Gastroesophageal sphincter (tissue), 4 donors: ENCODE data around the gene GOLPH3. TPM values are rescaled to one million over a fixed set of nuclear protein-coding genes. Genes with fewer than 3 reads are reported as not detected.

Experiments used
- ATAC-seq: fragments of 150-250 bp; one replicate; pipeline ENCODE4 v1.9.1; 2016; ENCODE audit warnings: mild to moderate bottlenecking, moderate library complexity
- H3K27ac ChIP-seq, 4 donors: fragments of 200-600 bp; sonication (generic) in 3 of 4; 1 replicate in 3 of 4; 2 replicates in 1 of 4; pipeline ENCODE4 v1.5.1; 2016 to 2019
- H3K27me3 ChIP-seq: fragments of 200-600 bp; sonication (generic); one replicate; pipeline ENCODE4 v1.5.1; 2019
- H3K36me3 ChIP-seq, 2 donors: fragments of 200-600 bp; sonication (generic); one replicate each; pipeline ENCODE4 v1.5.1; 2019; ENCODE audit warnings: control low read depth in 1 of 2
- H3K4me1 ChIP-seq, 3 donors: fragments of 200-600 bp; sonication (generic); 1 replicate in 2 of 3; 2 replicates in 1 of 3; pipeline ENCODE4 v1.5.1; 2016 to 2019; ENCODE audit warnings: control low read depth in 2 of 3
- H3K4me3 ChIP-seq, 2 donors: fragments of 200-600 bp; sonication (generic); one replicate each; pipeline ENCODE4 v1.5.1; 2019; ENCODE audit warnings: mild to moderate bottlenecking in 1 of 2, moderate library complexity in 1 of 2
- H3K9me3 ChIP-seq, 3 donors: fragments of 200-600 bp; sonication (generic); one replicate each; pipeline ENCODE4 v1.5.1; 2017 to 2019; ENCODE audit warnings: control low read depth in 2 of 3
- CTCF ChIP-seq, 4 experiments: fragments of 200-600 bp in 2 of 4; fragments of 450-650 bp in 2 of 4; sonication (generic) in 1 of 4; IDR thresholded peaks; one replicate each; pipeline ENCODE4 v1.5.1; 2017 to 2019; ENCODE audit warnings: antibody characterized with exemption in 4 of 4, mild to moderate bottlenecking in 2 of 4, moderate library complexity in 2 of 4
- EP300 ChIP-seq: sonication (generic); formaldehyde crosslinking; IDR thresholded peaks from one replicate; pipeline ENCODE4 v1.6.1; 2017; ENCODE audit warnings: antibody characterized with exemption, mild to moderate bottlenecking
- POLR2A ChIP-seq, 2 donors: fragments of 450-650 bp; IDR thresholded peaks; one replicate each; pipeline ENCODE4 v1.6.1; 2017; ENCODE audit warnings: antibody characterized with exemption in 2 of 2, mild to moderate bottlenecking in 2 of 2, moderate library complexity in 1 of 2
- POLR2AphosphoS5 ChIP-seq: sonication (generic); formaldehyde crosslinking; IDR thresholded peaks from one replicate; pipeline ENCODE4 v1.6.1; 2017; ENCODE audit warnings: antibody characterized with exemption
- WGBS, 2 donors: methylation state at CpG; one replicate each; pipeline ENCODE4 v1.1.5; 2018; ENCODE audit warnings: low coverage in 1 of 2; 5-methylcytosine and 5-hydroxymethylcytosine counted together
- total RNA-seq, 4 donors: library from RNA; depleted of rRNA; stranded (reverse); fragments of >200 nt; gene quantifications; one replicate each; pipeline ENCODE4 v1.1.0, GENCODE V29; 2016

GOLPH3 gene
- total RNA-seq, 4 donors from 2014 or later: 144 to 277 (median 203) TPM

DNA sequence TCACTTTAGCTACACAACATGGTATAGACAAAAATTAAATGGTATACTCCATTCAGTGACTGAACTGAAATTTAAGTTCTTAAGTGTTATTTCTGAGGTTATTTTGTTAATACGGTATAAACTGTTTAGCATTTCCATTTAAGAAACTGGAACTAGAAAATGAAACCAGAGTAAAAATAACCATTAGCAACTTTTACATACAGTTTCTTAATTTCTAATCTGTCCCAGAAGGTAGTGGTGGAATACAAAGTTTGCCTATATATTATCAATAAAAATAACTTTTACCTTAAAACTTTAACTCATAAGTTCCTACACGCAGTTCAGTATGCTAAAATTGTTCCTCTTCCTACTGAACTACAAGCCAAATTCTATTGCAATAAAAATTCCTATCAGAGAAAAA is 10.3 kb downstream of the GOLPH3 start:
- H3K27ac ChIP-seq: peak overlapping the region in 2 of 4 donors; percentile 100
- no peak overlapping the region for H3K4me3 ChIP-seq
- H3K36me3 ChIP-seq: peaks cover 0 to 14% of the 10 kb centered on the region in 2 donors
- H3K4me1 ChIP-seq: peaks cover 12 to 96% (median 47%) of the 10 kb centered on the region in 3 donors
- no peak for TF ChIP-seq CTCF (IDR thresholded peaks at IDR 0.05)
- no peak for TF ChIP-seq POLR2A (IDR thresholded peaks at IDR 0.05)
- no peak for TF ChIP-seq EP300
- no peak for TF ChIP-seq POLR2AphosphoS5
- WGBS, 2 donors: 17 to 40% methylated on average over 2 of the region's 2 CpGs
- H3K9me3 ChIP-seq: no peaks in the 10 kb centered on the region
- H3K27me3 ChIP-seq: no peaks in the 10 kb centered on the region
- no peak for ATAC-seq

DNA sequence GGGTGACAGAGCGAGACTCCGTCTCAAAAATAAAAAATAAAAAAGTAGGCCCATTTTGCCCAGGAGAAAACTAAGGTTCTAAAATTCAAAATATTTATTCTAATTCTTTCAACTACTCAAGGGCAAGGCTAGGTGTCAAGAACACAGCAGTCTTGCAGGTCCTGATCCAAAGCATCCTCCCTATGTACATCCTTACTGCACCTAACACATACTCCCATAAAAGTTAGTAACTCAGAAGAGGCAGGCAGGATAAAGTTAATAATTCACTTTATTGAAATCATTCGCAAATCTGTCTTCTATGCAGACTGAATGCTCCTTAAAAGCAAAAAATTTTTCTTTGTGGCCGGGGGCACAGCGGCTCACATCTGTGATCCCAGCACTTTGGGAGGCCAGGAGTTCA is 11.1 kb downstream of the GOLPH3 start:
- Histone ChIP-seq H3K9me3 (no peaks in the 10 kb centered on the region), H3K4me3 (no peak overlapping the region), H3K27ac (peak overlapping the region in 2 of 4 donors; percentile 100), H3K4me1 (peaks cover 11 to 96% (median 52%) of the 10 kb centered on the region in 3 donors), H3K27me3 (no peaks in the 10 kb centered on the region), H3K36me3 (peaks cover 0 to 14% of the 10 kb centered on the region in 2 donors)
- ATAC-seq: no peak
- TF ChIP-seq EP300: no peak
- no peak for TF ChIP-seq CTCF (IDR thresholded peaks at IDR 0.05)
- no peak for TF ChIP-seq POLR2AphosphoS5
- no peak for TF ChIP-seq POLR2A (IDR thresholded peaks at IDR 0.05)
- 94% methylated on average over 5 of the region's 5 CpGs; no CpG with 5 or more reads in 1 of the 2 donors for WGBS, 2 donors

GRCh38 chr5:32160228-32160627 is 13.9 kb downstream of the GOLPH3 start:
- Histone ChIP-seq H3K9me3 (no peaks in the 10 kb centered on the region), H3K4me3 (no peak overlapping the region), H3K4me1 (peaks cover 0 to 94% (median 39%) of the 10 kb centered on the region in 3 donors), H3K27me3 (no peaks in the 10 kb centered on the region), H3K36me3 (peaks cover 0 to 4% of the 10 kb centered on the region in 2 donors), H3K27ac (no peak overlapping the region)
- 100% methylated on average over 1 of the region's 1 CpG; no CpG with 5 or more reads in 1 of the 2 donors for WGBS, 2 donors
- TF ChIP-seq EP300: no peak
- TF ChIP-seq POLR2A (IDR thresholded peaks at IDR 0.05): no peak
- TF ChIP-seq POLR2AphosphoS5: no peak
- no peak for TF ChIP-seq CTCF (IDR thresholded peaks at IDR 0.05)
- ATAC-seq: no peak

- Histone ChIP-seq H3K4me3 (no peak overlapping the region), H3K36me3 (peaks cover 0 to 4% of the 10 kb centered on the region in 2 donors), H3K27ac (no peak overlapping the region), H3K9me3 (no peaks in the 10 kb centered on the region), H3K27me3 (no peaks in the 10 kb centered on the region), H3K4me1 (peaks cover 0 to 94% (median 38%) of the 10 kb centered on the region in 3 donors)
- ATAC-seq: no peak
- WGBS, 2 donors: 58 to 70% methylated on average over 2 of the region's 2 CpGs
- TF ChIP-seq EP300 (no peak), POLR2AphosphoS5 (no peak), POLR2A (IDR thresholded peaks at IDR 0.05) (no peak), CTCF (IDR thresholded peaks at IDR 0.05) (no peak)
These were observed 14.6 kb downstream of the GOLPH3 start for GRCh38 chr5:32159328-32160072.

- Histone ChIP-seq H3K9me3 (no peaks in the 10 kb centered on the region), H3K27ac (peak overlapping the region in 1 of 4 donors; percentile 31), H3K36me3 (peaks cover 0 to 4% of the 10 kb centered on the region in 2 donors), H3K27me3 (no peaks in the 10 kb centered on the region), H3K4me1 (peaks cover 5 to 94% (median 36%) of the 10 kb centered on the region in 3 donors), H3K4me3 (no peak overlapping the region)
- no peak for TF ChIP-seq POLR2AphosphoS5
- TF ChIP-seq POLR2A (IDR thresholded peaks at IDR 0.05): no peak
- TF ChIP-seq EP300: no peak
- no peak for TF ChIP-seq CTCF (IDR thresholded peaks at IDR 0.05)
- WGBS, 2 donors: 72% methylated on average over 2 of the region's 2 CpGs
- no peak for ATAC-seq
These were observed 15.5 kb downstream of the GOLPH3 start for GRCh38 chr5:32158679-32158975.
